Keratinocyte (primary cell): ENCODE measurements around the gene ZNG1A.
"Not testable (repeated sequence)": the region's sequence is repeated elsewhere in the genome, so short reads cannot be mapped to it uniquely, and the experiment has no call there.

Source experiments
- CTCF ChIP-seq, 3 experiments: IDR thresholded peaks in 1 of 3; conservative IDR thresholded peaks in 1 of 3; optimal IDR thresholded peaks in 1 of 3; 2 replicates in 2 of 3; 3 replicates in 1 of 3; pipeline versions ENCODE3 to v1.5.1; 2011; ENCODE audit warnings: low read length in 3 of 3, mild to moderate bottlenecking in 3 of 3, moderate library complexity in 2 of 3, control low read depth in 1 of 3, inconsistent platforms in 1 of 3; ENCODE audit not compliant: insufficient read depth in 2 of 3; ENCODE audit errors: extremely low read depth in 1 of 3
- EZH2 ChIP-seq: IDR thresholded peaks from one replicate; pipeline ENCODE4 v1.6.1; 2012; ENCODE audit warnings: inconsistent platforms, mild to moderate bottlenecking, low read length, moderate library complexity

- not testable (repeated sequence) for TF ChIP-seq CTCF (optimal IDR thresholded peaks at IDR 0.05 in 1 of 3, IDR thresholded peaks at IDR 0.05 in 1 of 3, conservative IDR thresholded peaks at IDR 0.05 in 1 of 3; ENCODE audit: extremely low read depth in 1 of 3, insufficient read depth in 2 of 3, low read length in 3 of 3); EZH2
These were observed 27.7 kb downstream of the ZNG1A start for GRCh38 chr9:151173-151572.
